ENCODE data around the gene STMN3. TPM values are rescaled to one million over a fixed set of nuclear protein-coding genes. Genes with fewer than 3 reads are reported as not detected.

STMN3 gene
- total RNA-seq, 4 donors from 2014 or later: 0.51 to 1.9 (median 0.88) TPM

DNA sequence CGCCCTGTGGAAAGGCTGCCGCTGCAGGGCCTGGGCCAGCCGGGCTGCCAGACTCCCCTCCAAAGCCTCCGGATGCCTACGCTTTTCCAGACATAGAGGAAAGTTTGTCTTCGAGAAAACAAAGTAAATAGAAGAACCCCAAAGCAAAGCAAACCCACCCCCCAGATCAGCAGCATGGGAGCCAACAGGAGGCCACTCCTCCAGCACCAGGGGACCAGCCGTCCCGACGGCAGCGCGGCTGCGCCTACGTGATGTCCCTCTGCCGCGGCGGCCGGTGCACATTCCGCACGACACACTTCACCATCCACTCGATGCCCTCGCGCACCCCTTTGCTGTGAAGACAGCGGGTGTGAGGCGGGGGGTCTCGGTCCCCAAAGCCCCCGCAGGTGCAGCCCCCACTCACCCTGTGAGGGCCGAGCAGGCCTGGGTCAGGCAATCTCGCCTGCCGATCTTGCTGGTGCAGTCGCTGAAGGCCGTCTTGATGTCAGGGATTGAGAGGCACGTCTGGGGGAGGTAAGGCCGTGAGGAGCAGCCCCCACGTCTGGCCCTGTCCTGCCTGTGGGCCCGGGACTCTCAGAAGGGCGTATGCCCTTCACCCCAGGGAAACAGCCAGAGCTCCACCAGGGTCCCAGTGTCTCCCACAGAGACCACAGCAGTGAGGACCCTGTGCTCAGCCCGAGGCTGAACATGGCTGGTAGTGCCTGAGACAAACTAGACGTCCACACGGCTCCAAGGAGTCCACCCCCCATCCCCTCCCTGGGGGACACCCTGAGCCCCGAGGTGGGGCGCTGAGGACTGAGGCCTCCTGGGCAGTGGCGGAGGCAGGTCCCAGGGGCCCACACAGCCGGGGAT lies 47.2 kb upstream of the STMN3 start:
- DNase-seq: peak in 1 of 2 donors; percentile 15
- H3K27ac ChIP-seq: peak overlapping the region in 2 of 4 donors; percentile 65 to 76
- ATAC-seq: no peak
- H3K36me3 ChIP-seq: peaks cover 0 to 14% of the 10 kb centered on the region in 2 donors
- TF ChIP-seq POLR2A (IDR thresholded peaks at IDR 0.05): no peak
- TF ChIP-seq, protein P1, sequence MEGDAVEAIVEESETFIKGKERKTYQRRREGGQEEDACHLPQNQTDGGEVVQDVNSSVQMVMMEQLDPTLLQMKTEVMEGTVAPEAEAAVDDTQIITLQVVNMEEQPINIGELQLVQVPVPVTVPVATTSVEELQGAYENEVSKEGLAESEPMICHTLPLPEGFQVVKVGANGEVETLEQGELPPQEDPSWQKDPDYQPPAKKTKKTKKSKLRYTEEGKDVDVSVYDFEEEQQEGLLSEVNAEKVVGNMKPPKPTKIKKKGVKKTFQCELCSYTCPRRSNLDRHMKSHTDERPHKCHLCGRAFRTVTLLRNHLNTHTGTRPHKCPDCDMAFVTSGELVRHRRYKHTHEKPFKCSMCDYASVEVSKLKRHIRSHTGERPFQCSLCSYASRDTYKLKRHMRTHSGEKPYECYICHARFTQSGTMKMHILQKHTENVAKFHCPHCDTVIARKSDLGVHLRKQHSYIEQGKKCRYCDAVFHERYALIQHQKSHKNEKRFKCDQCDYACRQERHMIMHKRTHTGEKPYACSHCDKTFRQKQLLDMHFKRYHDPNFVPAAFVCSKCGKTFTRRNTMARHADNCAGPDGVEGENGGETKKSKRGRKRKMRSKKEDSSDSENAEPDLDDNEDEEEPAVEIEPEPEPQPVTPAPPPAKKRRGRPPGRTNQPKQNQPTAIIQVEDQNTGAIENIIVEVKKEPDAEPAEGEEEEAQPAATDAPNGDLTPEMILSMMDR (IDR thresholded peaks at IDR 0.05 in 4 of 5, conservative IDR thresholded peaks at IDR 0.05 in 1 of 5): no peak
- no peaks in the 10 kb centered on the region for H3K27me3 ChIP-seq
- in situ Hi-C loops (cut with MboI; ENCODE audit: low sequenced_read_pairs in 4 of 4) (no loop called here), intact Hi-C loops (cut with DNase I; ENCODE audit: low total_unique reads) (no loop called here)
- no peaks in the 10 kb centered on the region for H3K9me3 ChIP-seq
- no peak overlapping the region for H3K4me3 ChIP-seq
- H3K4me1 ChIP-seq: peaks cover 30 to 32% of the 10 kb centered on the region in 2 donors

DNA sequence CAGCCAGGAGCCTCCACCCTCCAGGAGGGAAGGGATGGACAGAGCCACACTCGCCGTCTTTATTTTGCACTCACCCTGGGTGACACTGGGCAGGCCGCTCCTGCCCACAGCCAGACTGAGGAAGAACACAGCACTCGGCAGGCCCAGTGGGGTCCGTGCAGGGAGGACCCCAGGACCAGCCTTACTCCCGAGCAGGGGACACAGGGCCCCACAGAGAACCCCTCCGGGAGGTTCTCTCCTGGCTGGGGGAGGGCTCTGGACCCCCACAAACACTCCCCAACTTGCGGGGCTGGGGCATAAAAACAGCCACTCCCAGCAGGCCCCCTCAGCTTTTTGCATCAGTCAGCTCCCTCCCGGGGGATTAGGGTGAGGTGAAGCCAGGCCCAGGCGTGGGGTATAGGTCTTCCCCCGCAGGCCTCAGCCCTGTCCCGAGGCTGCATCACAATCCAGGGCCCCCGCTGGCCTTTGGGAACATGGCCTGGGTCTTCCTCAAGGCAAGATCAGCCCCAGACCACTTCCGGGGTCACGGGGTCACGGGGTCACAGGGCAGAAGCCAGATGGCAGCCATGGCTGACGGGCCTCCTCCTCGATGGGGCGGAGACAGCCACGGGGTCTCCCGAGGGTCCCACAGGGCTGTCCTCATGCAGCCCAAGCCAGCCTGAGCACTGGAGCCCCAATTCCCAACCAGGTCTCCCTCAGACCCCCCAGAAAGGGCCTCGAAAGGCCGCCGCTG lies 46.4 kb upstream of the STMN3 start:
- DNase-seq (peak in 1 of 2 donors; percentile 13), ATAC-seq (no peak)
- Histone ChIP-seq H3K4me1 (peaks cover 30 to 32% of the 10 kb centered on the region in 2 donors), H3K27ac (peak overlapping the region; percentile 58 to 76 (median 62)), H3K4me3 (no peak overlapping the region), H3K27me3 (no peaks in the 10 kb centered on the region), H3K36me3 (peaks cover 0 to 6% of the 10 kb centered on the region in 2 donors), H3K9me3 (no peaks in the 10 kb centered on the region)
- in situ Hi-C loops (cut with MboI; ENCODE audit: low sequenced_read_pairs in 4 of 4): no loop called here
- TF ChIP-seq, protein P1 (IDR thresholded peaks at IDR 0.05 in 4 of 5, conservative IDR thresholded peaks at IDR 0.05 in 1 of 5): no peak
- TF ChIP-seq POLR2A (IDR thresholded peaks at IDR 0.05): no peak
- intact Hi-C loops (cut with DNase I; ENCODE audit: low total_unique reads): no loop called here

DNA sequence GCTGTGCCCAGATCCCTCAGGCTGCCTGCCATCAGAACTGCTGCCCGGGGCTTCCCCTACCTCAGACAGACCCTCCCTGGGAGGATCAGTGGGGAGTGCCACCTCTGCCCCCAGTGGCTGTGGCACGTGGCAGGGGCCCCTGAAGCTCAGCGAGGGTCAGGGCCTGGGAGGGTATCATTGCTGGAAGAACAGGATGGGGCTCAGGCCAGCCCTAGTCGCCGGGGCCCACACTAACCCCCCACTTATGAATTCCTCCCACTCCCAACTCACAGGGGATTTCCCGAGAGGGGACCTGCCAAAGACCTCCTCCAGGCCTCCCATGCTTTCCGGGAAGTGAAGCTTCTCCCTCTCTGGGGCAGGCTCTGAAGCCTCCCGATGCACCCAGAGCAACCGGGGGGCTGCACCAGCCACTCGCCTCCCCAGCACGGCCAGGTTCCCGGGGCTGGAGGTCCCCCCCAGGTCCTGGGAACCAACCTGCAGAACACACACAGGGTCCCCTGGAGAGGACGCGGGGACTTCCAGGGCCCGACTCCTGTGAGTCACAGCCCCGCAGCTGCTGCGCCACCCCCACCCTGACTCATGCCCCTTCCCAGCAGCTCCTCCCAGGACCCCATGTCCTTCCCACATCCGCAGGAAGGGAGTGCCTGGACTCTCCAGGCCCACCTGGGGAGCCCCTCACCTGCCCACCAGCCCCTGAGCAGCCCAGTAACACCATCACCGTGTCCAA lies 45.7 kb upstream of the STMN3 start:
- Histone ChIP-seq H3K4me1 (peaks cover 30 to 32% of the 10 kb centered on the region in 2 donors), H3K36me3 (peaks cover 0 to 4% of the 10 kb centered on the region in 2 donors), H3K4me3 (peak overlapping the region in 1 of 4 donors; percentile 11), H3K27me3 (no peaks in the 10 kb centered on the region), H3K9me3 (no peaks in the 10 kb centered on the region), H3K27ac (peak overlapping the region; percentile 58 to 76 (median 62))
- intact Hi-C loops (cut with DNase I; ENCODE audit: low total_unique reads) (no loop called here), in situ Hi-C loops (cut with MboI; ENCODE audit: low sequenced_read_pairs in 4 of 4) (no loop called here)
- peak; percentile 24 to 37 for ATAC-seq
- TF ChIP-seq, protein P1 (IDR thresholded peaks at IDR 0.05 in 4 of 5, conservative IDR thresholded peaks at IDR 0.05 in 1 of 5): no peak
- TF ChIP-seq POLR2A (IDR thresholded peaks at IDR 0.05): peak in 1 of 2 donors; percentile 17
- peak in 1 of 2 donors; percentile 59 for DNase-seq

DNA sequence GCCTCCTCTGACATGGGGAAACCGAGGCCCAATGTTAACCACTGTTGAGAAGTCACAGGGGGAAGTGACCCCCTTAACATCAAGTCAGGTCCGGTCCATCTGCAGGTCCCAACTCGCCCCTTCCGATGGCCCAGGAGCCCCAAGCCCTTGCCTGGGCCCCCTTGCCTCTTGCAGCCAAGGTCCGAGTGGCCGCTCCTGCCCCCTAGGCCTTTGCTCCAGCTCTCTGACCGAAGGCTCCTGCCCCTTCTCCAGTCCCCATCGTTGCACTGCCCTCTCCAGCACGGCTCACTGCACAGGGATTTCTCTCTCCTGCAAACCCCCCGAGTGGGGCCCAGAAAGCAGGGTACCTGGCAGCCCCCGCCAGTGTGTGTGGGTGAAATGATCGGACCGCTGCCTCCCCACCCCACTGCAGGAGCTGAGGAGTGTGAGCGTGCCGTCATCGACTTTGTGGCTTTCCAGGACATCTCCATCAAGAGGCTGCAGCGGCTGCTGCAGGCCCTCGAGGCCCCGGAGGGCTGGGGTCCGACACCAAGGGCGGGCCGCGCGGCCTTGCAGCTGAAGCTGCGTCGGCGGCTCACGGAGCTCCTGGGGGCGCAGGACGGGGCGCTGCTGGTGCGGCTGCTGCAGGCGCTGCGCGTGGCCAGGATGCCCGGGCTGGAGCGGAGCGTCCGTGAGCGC lies 44.8 kb upstream of the STMN3 start:
- no peak for ATAC-seq

More for the DNA sequence above, 44.8 kb upstream of the STMN3 start:
- Histone ChIP-seq H3K4me1 (peaks cover 30 to 32% of the 10 kb centered on the region in 2 donors), H3K4me3 (no peak overlapping the region), H3K27me3 (no peaks in the 10 kb centered on the region), H3K27ac (peak overlapping the region in 1 of 4 donors; percentile 76), H3K36me3 (peaks cover 0 to 7% of the 10 kb centered on the region in 2 donors), H3K9me3 (no peaks in the 10 kb centered on the region)
- intact Hi-C loops (cut with DNase I; ENCODE audit: low total_unique reads) (no loop called here), in situ Hi-C loops (cut with MboI; ENCODE audit: low sequenced_read_pairs in 4 of 4) (no loop called here)
- TF ChIP-seq POLR2A (IDR thresholded peaks at IDR 0.05): no peak
- TF ChIP-seq, protein P1 (IDR thresholded peaks at IDR 0.05 in 4 of 5, conservative IDR thresholded peaks at IDR 0.05 in 1 of 5): no peak
- DNase-seq: peak in 1 of 2 donors; percentile 11

All from gastrocnemius medialis (tissue), 4 donors.